Colonic mucosa (tissue), 4 donors: ENCODE results near the gene HIPK1. TPM values are rescaled to one million over a fixed set of nuclear protein-coding genes. Genes with fewer than 3 reads are reported as not detected.

Source experiments
- DNase-seq: peaks from one replicate; pipeline ENCODE4 v3.0.0-alpha.2; 2020
- H3K27ac ChIP-seq: fragments of 200-600 bp; one replicate; pipeline ENCODE4 v1.8.0; 2021
- H3K27me3 ChIP-seq: fragments of 200-600 bp; one replicate; pipeline ENCODE4 v1.8.0; 2021
- H3K36me3 ChIP-seq: fragments of 200-600 bp; one replicate; pipeline ENCODE4 v1.8.0; 2021
- H3K4me1 ChIP-seq: fragments of 200-600 bp; one replicate; pipeline ENCODE4 v1.8.0; 2021; ENCODE audit warnings: mild to moderate bottlenecking
- H3K4me3 ChIP-seq: fragments of 200-600 bp; one replicate; pipeline ENCODE4 v1.8.0; 2021
- H3K9ac ChIP-seq, 2 donors: one replicate each; pipeline ENCODE4 v1.7.0; 2013; ENCODE audit warnings: control low read depth in 2 of 2, low read depth in 2 of 2, low read length in 2 of 2
- H3K9me3 ChIP-seq: fragments of 200-600 bp; one replicate; pipeline ENCODE4 v1.8.0; 2021
- intact Hi-C: fragments of 100-400 bp; cut with DNase I; formaldehyde crosslinking; loops from one replicate; pipeline ENCODE4 v1.14.1; 2022
- total RNA-seq, 2 donors: library from RNA; stranded (reverse); fragmentation: NEBNext Ultra II Directional in 1 of 2; extraction: Animal tissue kit (Norgen Biotek cat#: 25700) in 1 of 2; gene quantifications; one replicate each; pipeline ENCODE4 v1.2.1, GENCODE V29; 2021
- TF ChIP-seq, protein P1 (sequence below): fragments of 200-600 bp; IDR thresholded peaks from one replicate; pipeline ENCODE4 v1.8.0; 2022; ENCODE audit warnings: antibody characterized with exemption, mild to moderate bottlenecking
- donor health status: healthy.
- donor health status: DM: no; HTN: no; CAD: no.
- donor health status: DM: no; HTN: no; CAD: no.

HIPK1 gene
- total RNA-seq, 2 donors from 2014 or later, result 61.2 to 91.2 TPM

DNA sequence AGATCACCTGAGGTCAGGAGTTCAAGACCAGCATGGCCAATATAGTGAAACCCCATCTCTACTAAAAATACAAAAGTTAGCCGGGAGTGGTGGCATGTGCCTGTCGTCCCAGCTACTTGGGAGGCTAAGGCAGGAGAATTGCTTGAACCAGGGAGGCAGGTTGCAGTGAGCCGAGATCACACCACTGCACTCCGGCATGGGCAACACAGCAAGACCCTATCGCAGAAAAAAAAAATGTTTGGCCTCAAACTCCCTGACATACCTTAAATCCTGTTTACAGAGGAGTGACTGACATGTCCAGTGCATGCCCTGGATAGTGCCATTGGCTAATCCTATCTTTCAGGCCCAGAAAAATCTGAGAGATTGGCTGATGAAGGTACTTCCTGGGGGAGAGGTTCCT, 12.2 kb upstream of the HIPK1 start:
- H3K27ac ChIP-seq, result no peak overlapping the region
- no peak overlapping the region for H3K4me3 ChIP-seq
- H3K9ac ChIP-seq, result no peak overlapping the region
- no peaks in the 10 kb centered on the region for H3K4me1 ChIP-seq
- no peaks in the 10 kb centered on the region for H3K9me3 ChIP-seq
- H3K27me3 ChIP-seq, result no peaks in the 10 kb centered on the region
- TF ChIP-seq, protein P1, sequence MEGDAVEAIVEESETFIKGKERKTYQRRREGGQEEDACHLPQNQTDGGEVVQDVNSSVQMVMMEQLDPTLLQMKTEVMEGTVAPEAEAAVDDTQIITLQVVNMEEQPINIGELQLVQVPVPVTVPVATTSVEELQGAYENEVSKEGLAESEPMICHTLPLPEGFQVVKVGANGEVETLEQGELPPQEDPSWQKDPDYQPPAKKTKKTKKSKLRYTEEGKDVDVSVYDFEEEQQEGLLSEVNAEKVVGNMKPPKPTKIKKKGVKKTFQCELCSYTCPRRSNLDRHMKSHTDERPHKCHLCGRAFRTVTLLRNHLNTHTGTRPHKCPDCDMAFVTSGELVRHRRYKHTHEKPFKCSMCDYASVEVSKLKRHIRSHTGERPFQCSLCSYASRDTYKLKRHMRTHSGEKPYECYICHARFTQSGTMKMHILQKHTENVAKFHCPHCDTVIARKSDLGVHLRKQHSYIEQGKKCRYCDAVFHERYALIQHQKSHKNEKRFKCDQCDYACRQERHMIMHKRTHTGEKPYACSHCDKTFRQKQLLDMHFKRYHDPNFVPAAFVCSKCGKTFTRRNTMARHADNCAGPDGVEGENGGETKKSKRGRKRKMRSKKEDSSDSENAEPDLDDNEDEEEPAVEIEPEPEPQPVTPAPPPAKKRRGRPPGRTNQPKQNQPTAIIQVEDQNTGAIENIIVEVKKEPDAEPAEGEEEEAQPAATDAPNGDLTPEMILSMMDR, result no peak
- no peak for DNase-seq
- intact Hi-C loops, result no loop called here
- H3K36me3 ChIP-seq, result no peaks in the 10 kb centered on the region

DNA sequence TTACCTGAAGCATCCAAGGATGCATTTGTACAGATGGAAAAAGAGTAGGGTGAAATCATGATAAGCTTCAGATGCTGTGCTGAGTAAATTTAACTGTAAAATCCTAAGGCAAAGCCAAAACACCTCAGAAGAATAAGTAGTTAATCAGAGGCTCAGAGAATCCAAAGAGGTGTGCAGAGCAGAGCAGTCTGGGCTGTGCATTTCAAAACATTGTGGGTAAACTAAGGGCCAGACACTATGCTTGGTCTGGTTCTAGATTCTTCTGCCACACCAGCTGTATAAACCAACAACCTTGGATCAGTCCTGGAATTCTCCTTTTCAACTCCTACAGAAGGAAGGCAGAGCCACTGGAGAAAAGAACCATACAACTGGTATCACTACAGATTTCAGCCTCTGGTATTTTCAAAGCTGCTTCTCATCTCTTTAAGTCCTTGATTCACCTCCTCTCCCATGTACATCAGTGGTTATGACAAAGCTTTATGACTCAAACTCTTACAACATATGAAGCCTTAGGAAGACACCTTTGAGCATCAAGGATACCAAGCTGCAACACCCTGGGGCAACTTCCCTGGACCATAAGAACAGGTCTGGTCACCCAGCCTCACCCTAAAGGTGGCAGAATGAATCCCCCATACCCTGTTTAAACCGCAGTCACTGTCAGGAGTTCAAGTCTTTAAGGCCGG, 11.6 kb upstream of the HIPK1 start:
- no peaks in the 10 kb centered on the region for H3K4me1 ChIP-seq
- H3K27me3 ChIP-seq, result no peaks in the 10 kb centered on the region
- no peaks in the 10 kb centered on the region for H3K9me3 ChIP-seq
- no peak overlapping the region for H3K4me3 ChIP-seq
- intact Hi-C loops, result no loop called here
- H3K27ac ChIP-seq, result no peak overlapping the region
- no peak overlapping the region for H3K9ac ChIP-seq
- DNase-seq, result no peak
- TF ChIP-seq, protein P1, result no peak
- no peaks in the 10 kb centered on the region for H3K36me3 ChIP-seq

DNA sequence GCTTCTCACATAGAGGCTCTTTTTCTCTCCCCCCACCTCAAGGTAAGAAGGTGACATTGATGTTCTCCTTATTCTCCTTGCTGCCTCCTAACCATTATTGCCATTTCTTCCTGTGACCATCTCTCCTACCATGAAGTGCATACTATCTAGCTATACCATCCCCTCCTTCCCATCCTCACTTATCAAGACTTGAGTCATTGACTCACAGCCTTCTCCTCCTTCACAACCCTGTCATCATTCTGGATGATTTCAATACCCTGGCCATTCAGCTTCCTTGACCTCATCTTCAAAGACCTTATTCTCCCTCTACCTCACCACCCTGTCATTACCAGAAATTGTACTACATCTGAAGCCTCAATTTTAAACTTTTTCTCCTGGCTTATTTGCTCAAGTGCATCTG, 10.9 kb upstream of the HIPK1 start:
- H3K4me1 ChIP-seq, result no peaks in the 10 kb centered on the region
- no peak overlapping the region for H3K9ac ChIP-seq
- DNase-seq, result no peak
- H3K9me3 ChIP-seq, result no peaks in the 10 kb centered on the region
- TF ChIP-seq, protein P1, result no peak
- intact Hi-C loops, result no loop called here
- no peaks in the 10 kb centered on the region for H3K36me3 ChIP-seq
- H3K27me3 ChIP-seq, result no peaks in the 10 kb centered on the region
- no peak overlapping the region for H3K27ac ChIP-seq
- H3K4me3 ChIP-seq, result no peak overlapping the region

DNA sequence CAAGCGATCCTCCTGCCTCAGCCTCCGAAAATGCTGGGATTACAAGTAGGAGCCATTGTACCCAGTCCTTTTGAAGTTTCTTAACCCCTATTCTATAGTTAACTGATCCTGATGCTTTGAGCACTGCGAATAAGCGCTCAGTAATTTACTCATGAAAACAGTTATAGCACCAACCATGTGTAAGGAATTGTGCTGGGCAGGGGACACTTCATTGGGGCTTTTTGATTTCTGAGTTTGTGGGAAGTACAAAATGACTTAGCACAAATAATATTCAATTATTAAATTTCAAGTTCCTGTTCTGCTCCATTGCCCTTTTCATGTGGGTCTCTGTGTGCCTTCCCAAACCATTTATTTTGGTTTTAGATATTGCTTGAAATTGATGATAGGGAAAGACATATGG, 6.2 kb upstream of the HIPK1 start:
- Histone ChIP-seq H3K9me3 (no peaks in the 10 kb centered on the region), H3K36me3 (no peaks in the 10 kb centered on the region), H3K4me1 (no peaks in the 10 kb centered on the region), H3K27ac (no peak overlapping the region), H3K27me3 (no peaks in the 10 kb centered on the region), H3K9ac (no peak overlapping the region), H3K4me3 (no peak overlapping the region)
- no peak for DNase-seq
- intact Hi-C loops, result no loop called here
- TF ChIP-seq, protein P1, result no peak

DNA sequence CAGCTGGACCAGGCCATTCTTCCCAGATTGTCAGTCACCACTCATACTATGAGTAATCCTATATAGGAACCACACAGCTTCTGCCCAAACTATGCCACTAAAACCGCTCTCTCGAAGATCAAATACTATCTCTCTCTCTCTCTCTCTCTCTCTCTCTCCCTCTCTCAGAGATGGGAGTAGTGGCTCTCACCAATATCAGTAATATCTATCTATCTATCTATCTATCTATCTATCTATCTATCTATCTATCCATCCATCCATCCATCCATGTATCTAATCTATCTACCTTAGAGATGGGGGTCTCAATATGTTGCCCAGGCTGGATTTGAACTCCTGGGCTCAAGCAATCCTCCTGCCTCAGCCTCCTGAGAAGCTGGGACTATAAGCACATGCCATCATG, 4.7 kb upstream of the HIPK1 start:
- no peak overlapping the region for H3K9ac ChIP-seq
- H3K4me1 ChIP-seq, result no peaks in the 10 kb centered on the region
- no peak overlapping the region for H3K27ac ChIP-seq
- no peak for DNase-seq
- no peaks in the 10 kb centered on the region for H3K9me3 ChIP-seq
- intact Hi-C loops, result no loop called here
- H3K4me3 ChIP-seq, result no peak overlapping the region
- no peaks in the 10 kb centered on the region for H3K27me3 ChIP-seq
- no peaks in the 10 kb centered on the region for H3K36me3 ChIP-seq
- TF ChIP-seq, protein P1, result no peak
